HCT116 (cell line): ENCODE data around the gene SLC22A15. TPM values are rescaled to one million over a fixed set of nuclear protein-coding genes. Genes with fewer than 3 reads are reported as not detected.

Experiments
- ATAC-seq: fragments of 200-7000 bp; cut with Tn5 transposase; 2 replicates; pipeline ENCODE4 v1.9.1; 2020; ENCODE audit warnings: mild to moderate bottlenecking, moderate library complexity
- BruUV-seq: library from RNA; stranded (reverse); fragments of 400-500 nt; replicated peaks from 2 replicates; lab custom pipeline; 2021; lab: Mats Ljungman, UMichigan
- CTCF ChIA-PET: fragments of 300-600 bp; sonication (Branson Sonifier 250); formaldehyde crosslinking; loops from one replicate; lab custom pipeline; 2021; ENCODE audit warnings: antibody characterized with exemption; lab: Charles Lee
- POLR2A ChIA-PET: fragments of 300-600, 350-600 bp; sonication (Branson Sonifier 250); formaldehyde crosslinking; loops from one replicate; lab custom pipeline; 2021; ENCODE audit warnings: antibody characterized with exemption; lab: Charles Lee
- RAD21 ChIA-PET, 2 experiments: fragments of 300-600 bp; sonication (Branson Sonifier 250); formaldehyde crosslinking; loops; one replicate each; lab custom pipeline; 2023; ENCODE audit warnings: low total read pairs in 2 of 2; ENCODE audit not compliant: uncharacterized antibody in 2 of 2, unreplicated experiment in 2 of 2, low non-redundant PET in 1 of 2; lab: Charles Lee
- DNase-seq: peaks from one replicate; pipeline ENCODE4 v3.0.0-alpha.2; 2010; ENCODE audit warnings: low read depth, low spot score
- H2AFZ ChIP-seq: fragments of 200-600 bp; shearing (Covaris generic), sonication (generic); 2 replicates; pipeline ENCODE4 v1.6.1; 2017; ENCODE audit warnings: low read depth, mixed run types, mixed read lengths, antibody characterized with exemption, low read length; ENCODE audit not compliant: poor library complexity, severe bottlenecking
- H3K27ac ChIP-seq: 2 replicates; pipeline ENCODE4 v1.5.1; 2012; ENCODE audit warnings: low read depth, low read length
- H3K27me3 ChIP-seq: fragments of 200-600 bp; sonication (generic); 2 replicates; pipeline ENCODE4 v1.6.1; 2016; ENCODE audit warnings: mixed run types, low read length, mixed read lengths; ENCODE audit not compliant: insufficient read depth
- H3K36me3 ChIP-seq, 2 experiments: fragments of 200-500 bp in 1 of 2; fragments of 200-600 bp in 1 of 2; sonication (Bioruptor generic) in 1 of 2; sonication (generic) in 1 of 2; 2 replicates each; pipeline versions ENCODE4 v1.5.1 to v1.6.1; 2014 to 2016; ENCODE audit warnings: low read length in 2 of 2, inconsistent platforms in 1 of 2, mixed read lengths in 1 of 2, mixed run types in 1 of 2; ENCODE audit not compliant: insufficient read depth in 2 of 2, control insufficient read depth in 1 of 2
- H3K4me1 ChIP-seq, 2 experiments: fragments of 200-600 bp in 1 of 2; sonication (generic) in 1 of 2; 2 replicates each; pipeline versions ENCODE4 v1.5.1 to v1.6.1; 2012 to 2017; ENCODE audit warnings: low read length in 2 of 2, inconsistent platforms in 1 of 2, mild to moderate bottlenecking in 1 of 2, mixed read lengths in 1 of 2, mixed run types in 1 of 2, moderate library complexity in 1 of 2; ENCODE audit not compliant: insufficient read depth in 2 of 2, control insufficient read depth in 1 of 2
- H3K4me2 ChIP-seq: fragments of 200-600 bp; sonication (generic); 2 replicates; pipeline ENCODE4 v1.6.1; 2017; ENCODE audit warnings: mixed run types, low read length, mixed read lengths
- H3K4me3 ChIP-seq, 2 experiments: fragments of 200-600 bp in 1 of 2; sonication (generic) in 1 of 2; replicated peaks in 1 of 2; 2 replicates each; pipeline ENCODE4 v1.5.1; 2011 to 2016; ENCODE audit warnings: low read length in 2 of 2, control low read depth in 1 of 2, low read depth in 1 of 2, mild to moderate bottlenecking in 1 of 2, mixed read lengths in 1 of 2, mixed run types in 1 of 2
- H3K79me2 ChIP-seq: fragments of 200-600 bp; sonication (generic); 2 replicates; pipeline ENCODE4 v1.6.1; 2017; ENCODE audit warnings: mild to moderate bottlenecking, mixed run types, low read length, moderate library complexity, mixed read lengths; ENCODE audit not compliant: insufficient read depth
- H3K9ac ChIP-seq: fragments of 200-600 bp; sonication (generic); 2 replicates; pipeline ENCODE4 v1.6.1; 2016; ENCODE audit warnings: low read length, mixed read lengths
- H3K9me2 ChIP-seq: fragments of 200-600 bp; sonication (generic), shearing (Covaris generic); 2 replicates; pipeline ENCODE4 v1.6.1; 2017; ENCODE audit warnings: mixed run types, mild to moderate bottlenecking, moderate library complexity; ENCODE audit not compliant: insufficient read depth
- H3K9me3 ChIP-seq, 2 experiments: fragments of 200-500 bp in 1 of 2; fragments of 200-600 bp in 1 of 2; sonication (Bioruptor generic) in 1 of 2; sonication (generic) in 1 of 2; 2 replicates each; pipeline ENCODE4 v1.6.1; 2014 to 2017; ENCODE audit warnings: low read length in 2 of 2, mixed read lengths in 2 of 2, inconsistent platforms in 1 of 2, low read depth in 1 of 2, mild to moderate bottlenecking in 1 of 2, mixed run types in 1 of 2, moderate library complexity in 1 of 2; ENCODE audit not compliant: control insufficient read depth in 1 of 2, insufficient read depth in 1 of 2
- H4K20me1 ChIP-seq: fragments of 200-600 bp; sonication (generic), shearing (Covaris generic); 2 replicates; pipeline ENCODE4 v1.6.1; 2017; ENCODE audit warnings: mixed run types, mild to moderate bottlenecking, moderate library complexity; ENCODE audit not compliant: insufficient read depth
- CBX3 ChIP-seq: IDR thresholded peaks from 2 replicates; pipeline ENCODE4 v1.6.1; 2012; ENCODE audit warnings: low read depth
- CEBPB ChIP-seq: IDR thresholded peaks from 2 replicates; pipeline ENCODE4 v1.6.1; 2012; ENCODE audit warnings: low read depth
- CTCF ChIP-seq, 3 experiments: fragments of 200-600 bp in 1 of 3; sonication (generic) in 1 of 3; IDR thresholded peaks in 2 of 3; conservative IDR thresholded peaks in 1 of 3; 2 replicates each; pipeline ENCODE4 v1.5.1; 2012 to 2017; ENCODE audit warnings: low read depth in 2 of 3, low read length in 2 of 3, antibody characterized with exemption in 1 of 3, borderline replicate concordance in 1 of 3, control low read depth in 1 of 3, mild to moderate bottlenecking in 1 of 3, mixed read lengths in 1 of 3, mixed run types in 1 of 3, moderate library complexity in 1 of 3; ENCODE audit not compliant: insufficient read depth in 1 of 3
- ELF1 ChIP-seq: IDR thresholded peaks from 2 replicates; pipeline ENCODE4 v1.6.1; 2012; ENCODE audit warnings: low read depth, borderline replicate concordance
- FOSL1 ChIP-seq: IDR thresholded peaks from 2 replicates; pipeline ENCODE4 v1.6.1; 2012; ENCODE audit warnings: low read depth
- JUND ChIP-seq: IDR thresholded peaks from 2 replicates; pipeline ENCODE4 v1.6.1; 2012
- RAD21 ChIP-seq: IDR thresholded peaks from 2 replicates; pipeline ENCODE4 v1.6.1; 2012; ENCODE audit warnings: low read depth, mild to moderate bottlenecking
- SRF ChIP-seq: IDR thresholded peaks from 2 replicates; pipeline ENCODE4 v1.6.1; 2012; ENCODE audit warnings: low read depth
- TCF7L2 ChIP-seq: IDR thresholded peaks from 2 replicates; pipeline ENCODE4 v1.7.0; 2011; ENCODE audit warnings: borderline replicate concordance, inconsistent platforms; ENCODE audit not compliant: insufficient read depth, insufficient read length; ENCODE audit errors: extremely low read depth
- YY1 ChIP-seq: IDR thresholded peaks from 2 replicates; pipeline ENCODE4 v1.6.1; 2011; ENCODE audit warnings: low read length, low read depth, moderate library complexity, mild to moderate bottlenecking; ENCODE audit not compliant: insufficient replicate concordance; ENCODE audit errors: extremely low read depth
- intact Hi-C: fragments of 100-400 bp; cut with micrococcal nuclease; formaldehyde crosslinking; loops from 2 replicates; pipeline ENCODE4 v1.10.0; 2022
- total RNA-seq: library from RNA; stranded (reverse); gene quantifications from one replicate; pipeline ENCODE4 v1.2.1, GENCODE V29; 2021; ENCODE audit not compliant: unreplicated experiment

SLC22A15 gene
- total RNA-seq, 1 experiment from 2014 or later: 3.1 TPM

- Histone ChIP-seq H2AFZ (no peak overlapping the region), H3K27ac (peak overlapping the region; percentile 10; the same call in 1 of the 2 replicates), H3K9me3 (no peaks in the 10 kb centered on the region), H3K4me2 (peak overlapping the region; percentile 33), H3K4me1 (peaks cover 8 to 18% of the 10 kb centered on the region in 2 experiments)
- intact Hi-C loops: no loop called here
- ATAC-seq: peak; percentile 75
- CTCF ChIA-PET: no interaction called here
- DNase-seq: peak; percentile 29
- 0 out of 2 replicates have a peak, but pooled peaks have one; percentile 11 for TF ChIP-seq CEBPB
- TF ChIP-seq FOSL1: 0 out of 2 replicates have a peak, but pooled peaks have one; percentile 15
- TF ChIP-seq SRF: no peak
- TF ChIP-seq JUND: 0 out of 2 replicates have a peak, but pooled peaks have one; percentile 23
- TF ChIP-seq, all 23 proteins: peak for 3
- ChIA-PET RAD21 (no interaction called here), POLR2A (no interaction called here)
- Histone ChIP-seq H3K79me2 (no peaks in the 10 kb centered on the region), H3K36me3 (no peaks in the 10 kb centered on the region), H4K20me1 (no peaks in the 10 kb centered on the region), H3K27me3 (no peaks in the 10 kb centered on the region), H3K9me2 (no peaks in the 10 kb centered on the region), H3K9ac (no peak overlapping the region), H3K4me3 (no peak overlapping the region)
- no TSS peak for BruUV-seq
These were observed 99.7 kb downstream of the SLC22A15 start for GRCh38 chr1:116075990-116076389.

- Histone ChIP-seq H3K36me3 (no peaks in the 10 kb centered on the region), H3K9ac (no peak overlapping the region), H3K27ac (no peak overlapping the region), H3K9me3 (no peaks in the 10 kb centered on the region), H3K4me2 (no peak overlapping the region), H3K4me3 (no peak overlapping the region), H3K79me2 (no peaks in the 10 kb centered on the region), H3K27me3 (no peaks in the 10 kb centered on the region), H2AFZ (no peak overlapping the region), H3K9me2 (no peaks in the 10 kb centered on the region), H4K20me1 (no peaks in the 10 kb centered on the region), H3K4me1 (peaks cover 8 to 18% of the 10 kb centered on the region in 2 experiments)
- ChIA-PET POLR2A (no interaction called here), RAD21 (no interaction called here), CTCF (no interaction called here)
- intact Hi-C loops: no loop called here
- no peak; the same call in 1 of the 2 replicates for ATAC-seq
- TF ChIP-seq ELF1 (no peak), YY1 (no peak), TCF7L2 (no peak), RAD21 (no peak), SRF (no peak), CBX3 (no peak), CTCF (IDR thresholded peaks at IDR 0.05 in 2 of 3, conservative IDR thresholded peaks at IDR 0.05 in 1 of 3; ENCODE audit: borderline replicate concordance in 1 of 3, insufficient read depth in 1 of 3, low read depth in 2 of 3, low read length in 2 of 3) (no peak)
- BruUV-seq: no TSS peak
- no peak for DNase-seq
These were observed 100.5 kb downstream of the SLC22A15 start for GRCh38 chr1:116076831-116077230.
